Omental fat pad (tissue), 4 donors: ENCODE data around the gene HPCAL1. TPM values are rescaled to one million over a fixed set of nuclear protein-coding genes. Genes with fewer than 3 reads are reported as not detected.

Experiments used
- ATAC-seq: fragments of 150-250 bp; one replicate; pipeline ENCODE4 v1.9.1; 2016; ENCODE audit warnings: mild to moderate bottlenecking, moderate library complexity; ENCODE audit not compliant: low FRiP score
- DNase-seq: peaks from one replicate; pipeline ENCODE4 v3.0.0-alpha.2; 2019; ENCODE audit warnings: low spot score
- total RNA-seq, 4 donors: library from RNA; depleted of rRNA; stranded (reverse); fragments of >200 nt; gene quantifications; one replicate each; pipeline ENCODE4 v1.1.0, GENCODE V29; 2016
- TF ChIP-seq, protein P1 (sequence below), 3 donors: fragments of 450-650 bp; IDR thresholded peaks; one replicate each; pipeline ENCODE4 v1.5.1; 2016 to 2017; ENCODE audit warnings: antibody characterized with exemption in 3 of 3, mild to moderate bottlenecking in 3 of 3, moderate library complexity in 2 of 3

HPCAL1 gene
- total RNA-seq, 4 donors from 2014 or later, result 51.8 to 75.8 (median 67.8) TPM

GRCh38 chr2:10369269-10370255 is 66.9 kb downstream of the HPCAL1 start:
- no peak for DNase-seq
- no peak for ATAC-seq
- TF ChIP-seq, protein P1, sequence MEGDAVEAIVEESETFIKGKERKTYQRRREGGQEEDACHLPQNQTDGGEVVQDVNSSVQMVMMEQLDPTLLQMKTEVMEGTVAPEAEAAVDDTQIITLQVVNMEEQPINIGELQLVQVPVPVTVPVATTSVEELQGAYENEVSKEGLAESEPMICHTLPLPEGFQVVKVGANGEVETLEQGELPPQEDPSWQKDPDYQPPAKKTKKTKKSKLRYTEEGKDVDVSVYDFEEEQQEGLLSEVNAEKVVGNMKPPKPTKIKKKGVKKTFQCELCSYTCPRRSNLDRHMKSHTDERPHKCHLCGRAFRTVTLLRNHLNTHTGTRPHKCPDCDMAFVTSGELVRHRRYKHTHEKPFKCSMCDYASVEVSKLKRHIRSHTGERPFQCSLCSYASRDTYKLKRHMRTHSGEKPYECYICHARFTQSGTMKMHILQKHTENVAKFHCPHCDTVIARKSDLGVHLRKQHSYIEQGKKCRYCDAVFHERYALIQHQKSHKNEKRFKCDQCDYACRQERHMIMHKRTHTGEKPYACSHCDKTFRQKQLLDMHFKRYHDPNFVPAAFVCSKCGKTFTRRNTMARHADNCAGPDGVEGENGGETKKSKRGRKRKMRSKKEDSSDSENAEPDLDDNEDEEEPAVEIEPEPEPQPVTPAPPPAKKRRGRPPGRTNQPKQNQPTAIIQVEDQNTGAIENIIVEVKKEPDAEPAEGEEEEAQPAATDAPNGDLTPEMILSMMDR (IDR thresholded peaks at IDR 0.05), result no peak

DNA sequence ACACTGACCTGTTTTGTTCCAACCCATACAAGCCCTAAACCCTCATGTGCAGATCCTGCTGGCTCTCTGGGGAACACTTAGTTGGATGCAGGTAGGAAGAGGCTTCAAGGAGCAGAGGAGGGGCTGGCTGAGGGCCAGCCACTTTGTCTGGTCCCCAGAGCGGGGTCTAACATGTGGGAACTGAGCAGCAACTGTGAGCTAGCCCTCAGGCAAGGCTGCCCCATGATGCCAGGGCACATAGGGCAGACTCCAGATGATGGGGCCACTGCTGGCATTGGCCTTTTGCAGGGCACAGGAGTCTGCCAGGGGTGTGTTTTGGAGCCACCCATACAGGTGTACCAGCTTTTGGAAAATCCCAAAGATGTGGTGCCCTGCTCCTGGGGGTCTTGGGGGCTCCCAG is 67.7 kb downstream of the HPCAL1 start:
- TF ChIP-seq, protein P1 (IDR thresholded peaks at IDR 0.05), result no peak
- ATAC-seq, result no peak
- DNase-seq, result no peak

DNA sequence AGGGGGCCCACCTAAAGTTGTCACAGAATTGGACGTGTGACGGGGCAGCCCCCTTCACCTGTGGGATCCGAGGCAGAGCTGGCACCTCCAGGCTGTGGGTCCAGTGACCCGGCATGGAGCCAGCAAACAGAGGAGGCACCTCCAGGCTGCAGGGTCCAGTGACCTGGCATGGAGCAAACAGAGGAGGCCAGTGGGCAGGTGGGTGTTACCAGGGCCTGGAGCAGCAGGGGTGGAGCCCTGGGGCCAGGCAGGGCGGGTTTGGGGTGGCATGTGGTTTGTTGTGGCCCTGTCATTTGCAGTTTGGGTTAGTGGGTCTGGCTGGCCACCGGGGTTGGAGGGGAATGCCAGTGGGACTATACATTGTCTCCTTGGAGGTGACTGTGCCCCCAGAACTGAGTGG is 68.2 kb downstream of the HPCAL1 start:
- DNase-seq, result no peak
- no peak for ATAC-seq
- TF ChIP-seq, protein P1 (IDR thresholded peaks at IDR 0.05), result no peak

GRCh38 chr2:10371441-10372196 is 68.9 kb downstream of the HPCAL1 start:
- TF ChIP-seq, protein P1 (IDR thresholded peaks at IDR 0.05), result no peak
- DNase-seq (no peak), ATAC-seq (no peak)

- ATAC-seq (no peak), DNase-seq (no peak)
- TF ChIP-seq, protein P1 (IDR thresholded peaks at IDR 0.05), result no peak
Measured at GRCh38 chr2:10372203-10372861, 69.6 kb downstream of the HPCAL1 start.

DNA sequence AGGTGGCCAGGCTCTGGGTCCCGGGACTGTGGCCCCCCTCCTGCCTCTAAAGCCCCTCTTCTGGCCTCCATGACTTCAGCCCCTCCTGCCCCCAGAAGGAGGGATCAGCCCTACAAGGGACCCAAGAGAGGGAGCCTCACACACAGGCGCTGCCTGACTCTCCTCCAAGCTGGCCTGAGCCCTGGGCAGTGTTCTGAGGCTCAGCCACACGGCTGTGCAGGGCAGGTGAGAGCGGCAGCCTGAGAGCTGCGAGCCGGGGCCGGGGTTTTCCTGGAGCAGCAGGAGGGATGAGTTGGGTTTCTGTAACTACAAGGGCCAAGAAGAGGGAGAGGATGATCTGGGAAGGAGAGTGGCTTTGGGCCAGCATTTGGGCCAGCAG is 70.1 kb downstream of the HPCAL1 start:
- DNase-seq (no peak), ATAC-seq (no peak)
- TF ChIP-seq, protein P1 (IDR thresholded peaks at IDR 0.05), result no peak
